Activated T-cell treated with anti-CD3 and anti-CD28 coated beads for 4 hours (primary cell): Measurements from ENCODE around the gene DGKQ.
A peak's percentile ranks its signal among the peaks of the same experiment; 100 is the strongest.

ENCODE experiments used
- DNase-seq: peaks from one replicate; pipeline ENCODE4 v3.0.0-alpha.2; 2020

Gene DGKQ

GRCh38 chr4:972651-973424, 531 bp downstream of the DGKQ start:
- DNase-seq: peak; percentile 69

GRCh38 chr4:971666-972500, 1.5 kb downstream of the DGKQ start:
- no peak for DNase-seq

GRCh38 chr4:970854-971520, 2.4 kb downstream of the DGKQ start:
- DNase-seq: no peak

- no peak for DNase-seq
Observed at GRCh38 chr4:970046-970745, 3.2 kb downstream of the DGKQ start.

- DNase-seq: no peak
Observed at GRCh38 chr4:968621-969394, 4.6 kb downstream of the DGKQ start.

- DNase-seq: no peak
Observed at GRCh38 chr4:968221-968620, 5.1 kb downstream of the DGKQ start.

- DNase-seq: no peak
Observed at GRCh38 chr4:967113-968104, 6.0 kb downstream of the DGKQ start.

GRCh38 chr4:966266-967112, 6.9 kb downstream of the DGKQ start:
- no peak for DNase-seq

GRCh38 chr4:965766-966134, 7.6 kb downstream of the DGKQ start:
- DNase-seq: no peak

- no peak for DNase-seq
Observed at GRCh38 chr4:965048-965765, 8.2 kb downstream of the DGKQ start.

- DNase-seq: no peak
Observed at GRCh38 chr4:964346-965025, 8.9 kb downstream of the DGKQ start.

GRCh38 chr4:963276-964225, 9.8 kb downstream of the DGKQ start:
- no peak for DNase-seq

- no peak for DNase-seq
Observed at GRCh38 chr4:962231-963208, 10.8 kb downstream of the DGKQ start.

- no peak for DNase-seq
Observed at GRCh38 chr4:961351-962230, 11.8 kb downstream of the DGKQ start.
